ENCODE measurements around the gene IGSF3. TPM values are rescaled to one million over a fixed set of nuclear protein-coding genes. Genes with fewer than 3 reads are reported as not detected.
A peak's percentile ranks its signal among the peaks of the same experiment; 100 is the strongest.

IGSF3 gene
- total RNA-seq, 2 experiments from 2014 or later = 0.11 to 0.16 TPM

GRCh38 chr1:116573431-116574095 lies 94.0 kb downstream of the IGSF3 start:
- ChIA-PET POLR2A (interaction anchor here (1.2 kb wide), 1 partner anchor 487 kb away, joined by 5 read pairs; the partner anchor contains the start of gene TTF2), CTCF (interaction anchor here (0.9 to 3.8 kb wide), 29 partner anchors 10 to 555 kb away, joined by 3 to 56 read pairs (median 4); partner anchors contain the start of gene TTF2)
- H3K4me3 Mint-ChIP-seq = no peak overlapping the region
- DNase-seq (no peak), ATAC-seq (no peak)
- H3K4me1 Mint-ChIP-seq (ENCODE audit: low read depth) = peaks cover 42% of the 10 kb centered on the region
- H3K27ac Mint-ChIP-seq = no peak overlapping the region
- H3K9me3 Mint-ChIP-seq (ENCODE audit: insufficient read depth) = no peaks in the 10 kb centered on the region
- H3K36me3 Mint-ChIP-seq (ENCODE audit: low read depth) = peaks cover 14% of the 10 kb centered on the region
- H3K27me3 Mint-ChIP-seq (ENCODE audit: low read depth) = peaks cover 3% of the 10 kb centered on the region

DNA sequence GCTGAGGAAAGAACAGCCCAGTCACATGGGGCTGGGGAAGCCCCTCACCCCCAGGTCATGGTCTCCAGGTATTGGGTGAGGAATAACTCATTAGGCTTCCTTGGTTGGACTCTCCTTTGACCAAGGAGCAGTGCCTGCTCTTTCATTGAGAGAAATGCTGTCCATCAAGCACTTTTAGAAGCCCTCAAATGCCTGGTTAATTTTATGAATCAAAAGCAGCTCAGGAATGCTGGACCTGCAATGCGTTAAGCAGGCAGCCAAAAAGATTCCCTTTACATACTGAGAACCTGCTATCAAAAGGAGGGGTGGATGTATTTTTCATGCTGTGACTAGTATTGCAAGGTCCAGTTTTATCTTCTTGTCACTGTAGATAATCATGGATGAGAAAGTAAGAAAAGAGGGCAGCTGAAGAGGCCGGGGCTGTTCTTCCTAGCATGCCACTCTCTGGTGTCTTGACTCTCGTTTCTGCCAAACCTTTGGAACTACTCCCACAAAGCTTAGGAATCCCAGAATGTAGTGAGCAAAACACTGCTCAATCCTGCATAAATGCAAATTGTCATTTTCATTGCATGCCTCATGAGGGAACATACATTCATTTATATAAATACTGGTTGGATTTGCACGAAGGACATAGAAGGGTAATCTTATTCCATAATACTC lies 94.6 kb downstream of the IGSF3 start:
- no peak for DNase-seq
- Mint-ChIP-seq H3K27ac (no peak overlapping the region), H3K4me1 (ENCODE audit: low read depth) (peaks cover 49% of the 10 kb centered on the region), H3K27me3 (ENCODE audit: low read depth) (peaks cover 3% of the 10 kb centered on the region), H3K9me3 (ENCODE audit: insufficient read depth) (no peaks in the 10 kb centered on the region), H3K36me3 (ENCODE audit: low read depth) (peaks cover 19% of the 10 kb centered on the region), H3K4me3 (no peak overlapping the region)
- ChIA-PET CTCF (interaction anchor here (0.6 to 3.8 kb wide), 18 partner anchors 10 to 556 kb away, joined by 3 to 56 read pairs (median 4); partner anchors contain the start of gene TTF2), POLR2A (interaction anchor here (0.7 to 1.2 kb wide), 4 partner anchors 69 to 487 kb away, joined by 3 to 5 read pairs (median 4); partner anchors contain the start of gene TTF2)
- no peak for ATAC-seq

- ATAC-seq (no peak), DNase-seq (peak; percentile 31)
- ChIA-PET CTCF (interaction anchor here (0.6 to 3.8 kb wide), 19 partner anchors 12 to 557 kb away, joined by 3 to 56 read pairs (median 3); partner anchors contain the start of gene TTF2), POLR2A (interaction anchor here (0.7 to 1.2 kb wide), 4 partner anchors 68 to 488 kb away, joined by 3 to 5 read pairs (median 4); partner anchors contain the start of gene TTF2)
- Mint-ChIP-seq H3K4me1 (ENCODE audit: low read depth) (peaks cover 53% of the 10 kb centered on the region), H3K9me3 (ENCODE audit: insufficient read depth) (no peaks in the 10 kb centered on the region), H3K4me3 (peak overlapping the region; percentile 89), H3K36me3 (ENCODE audit: low read depth) (peaks cover 23% of the 10 kb centered on the region), H3K27ac (peak overlapping the region; percentile 87), H3K27me3 (ENCODE audit: low read depth) (peaks cover 3% of the 10 kb centered on the region)
Measured at GRCh38 chr1:116572099-116572498, 95.4 kb downstream of the IGSF3 start.

GRCh38 chr1:116571215-116571919 lies 96.2 kb downstream of the IGSF3 start:
- no peak for ATAC-seq
- ChIA-PET POLR2A (interaction anchor here (1.3 kb wide), 1 partner anchor 67 kb away, joined by 4 read pairs; no protein-coding TSS in a partner anchor), CTCF (interaction anchor here (0.6 to 3.8 kb wide), 14 partner anchors 11 to 557 kb away, joined by 3 to 56 read pairs (median 3); partner anchors contain the start of gene TTF2)
- H3K27ac Mint-ChIP-seq = peak overlapping the region; percentile 87
- H3K4me3 Mint-ChIP-seq = peak overlapping the region; percentile 89
- peaks cover 27% of the 10 kb centered on the region for H3K36me3 Mint-ChIP-seq (ENCODE audit: low read depth)
- H3K4me1 Mint-ChIP-seq (ENCODE audit: low read depth) = peaks cover 57% of the 10 kb centered on the region
- H3K27me3 Mint-ChIP-seq (ENCODE audit: low read depth) = peaks cover 3% of the 10 kb centered on the region
- no peaks in the 10 kb centered on the region for H3K9me3 Mint-ChIP-seq (ENCODE audit: insufficient read depth)
- no peak for DNase-seq

DNA sequence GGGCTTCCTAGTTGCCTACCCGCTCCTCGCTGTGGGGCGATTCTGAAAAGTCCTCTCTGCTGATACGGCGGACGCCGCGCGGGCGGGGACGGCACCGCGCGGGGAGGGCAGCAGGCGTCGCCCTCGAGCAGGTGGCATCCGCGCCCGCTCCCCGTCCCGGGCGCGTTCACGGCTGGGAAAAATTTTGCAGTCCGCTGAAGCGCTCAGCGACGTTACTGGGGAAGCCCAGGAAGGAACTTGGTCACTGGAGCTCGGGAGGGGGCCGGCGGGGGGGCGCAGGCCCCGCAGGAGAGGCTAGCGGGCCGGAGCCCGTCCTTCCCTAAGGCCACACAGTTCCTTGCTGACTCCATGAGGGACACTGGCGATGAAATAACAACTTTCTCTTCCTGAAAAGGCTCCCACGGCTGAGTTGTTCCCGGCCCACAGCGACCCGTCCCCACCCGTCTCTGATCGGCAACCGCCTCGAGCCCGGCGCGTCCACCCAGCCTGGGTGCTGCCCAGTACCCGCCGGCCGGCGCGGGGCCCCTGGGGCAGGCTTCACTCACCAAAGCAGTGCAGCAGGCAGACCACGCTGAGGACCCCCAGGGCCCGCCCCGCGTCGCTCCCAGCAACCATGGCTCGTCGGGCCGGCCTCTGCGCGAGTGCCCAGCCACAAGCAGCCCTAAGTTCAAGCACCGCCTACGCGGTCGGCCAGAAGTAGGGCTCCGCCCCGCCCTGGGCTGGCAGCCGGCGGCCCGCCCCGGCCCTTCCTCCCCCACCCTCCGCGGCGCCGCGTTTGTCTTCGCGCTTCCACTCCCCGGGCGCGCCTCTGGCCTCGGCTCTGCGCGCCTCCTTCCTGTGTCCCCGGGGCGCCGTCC lies 96.9 kb downstream of the IGSF3 start, which contains the start of gene CD58:
Gene CD58 (minus strand): TSS at position 669 of the 857 bp plus-strand sequence. CDS start 54 bp downstream, at position 615.
- DNase-seq = peak; percentile 89
- no peaks in the 10 kb centered on the region for H3K9me3 Mint-ChIP-seq (ENCODE audit: insufficient read depth)
- ChIA-PET POLR2A (interaction anchor here (1.3 kb wide), 1 partner anchor 66 kb away, joined by 4 read pairs; no protein-coding TSS in a partner anchor), CTCF (interaction anchor here (1.3 to 1.6 kb wide), 3 partner anchors 57 to 85 kb away, joined by 3 to 4 read pairs (median 3); no protein-coding TSS in a partner anchor)
- H3K27me3 Mint-ChIP-seq (ENCODE audit: low read depth) = peaks cover 3% of the 10 kb centered on the region
- H3K4me1 Mint-ChIP-seq (ENCODE audit: low read depth) = peaks cover 63% of the 10 kb centered on the region
- peak within 1 kb of the TSS; percentile 87 for H3K27ac Mint-ChIP-seq
- peaks cover 34% of the 10 kb centered on the region for H3K36me3 Mint-ChIP-seq (ENCODE audit: low read depth)
- ATAC-seq = peak; percentile 91
- peak within 1 kb of the TSS; percentile 89 for H3K4me3 Mint-ChIP-seq

GRCh38 chr1:116569776-116570357 lies 97.7 kb downstream of the IGSF3 start:
- no peaks in the 10 kb centered on the region for H3K9me3 Mint-ChIP-seq (ENCODE audit: insufficient read depth)
- peaks cover 65% of the 10 kb centered on the region for H3K4me1 Mint-ChIP-seq (ENCODE audit: low read depth)
- POLR2A ChIA-PET = interaction anchor here (0.7 to 1.3 kb wide), 3 partner anchors 13 to 66 kb away, joined by 3 to 5 read pairs (median 5); no protein-coding TSS in a partner anchor
- peak; percentile 6 for ATAC-seq
- peaks cover 40% of the 10 kb centered on the region for H3K36me3 Mint-ChIP-seq (ENCODE audit: low read depth)
- peaks cover 3% of the 10 kb centered on the region for H3K27me3 Mint-ChIP-seq (ENCODE audit: low read depth)
- H3K27ac Mint-ChIP-seq = peak overlapping the region; percentile 87
- peak; percentile 35 for DNase-seq
- H3K4me3 Mint-ChIP-seq = peak overlapping the region; percentile 89
- CTCF ChIA-PET = interaction anchor here (0.9 to 1.8 kb wide), 5 partner anchors 12 to 491 kb away, joined by 3 to 6 read pairs (median 3); partner anchors contain the start of gene TTF2

GRCh38 chr1:116569381-116569670 lies 98.2 kb downstream of the IGSF3 start:
- Mint-ChIP-seq H3K4me3 (peak overlapping the region; percentile 89), H3K36me3 (ENCODE audit: low read depth) (peaks cover 45% of the 10 kb centered on the region), H3K27me3 (ENCODE audit: low read depth) (peaks cover 3% of the 10 kb centered on the region), H3K9me3 (ENCODE audit: insufficient read depth) (no peaks in the 10 kb centered on the region), H3K4me1 (ENCODE audit: low read depth) (peaks cover 63% of the 10 kb centered on the region), H3K27ac (peak overlapping the region; percentile 31)
- DNase-seq = no peak
- no peak for ATAC-seq
- POLR2A ChIA-PET = interaction anchor here (0.6 to 1.3 kb wide), 4 partner anchors 13 to 430 kb away, joined by 3 to 5 read pairs (median 4); no protein-coding TSS in a partner anchor
- CTCF ChIA-PET = interaction anchor here (0.8 to 1.8 kb wide), 11 partner anchors 12 to 524 kb away, joined by 3 to 6 read pairs (median 3); partner anchors contain the start of gene TTF2

DNA sequence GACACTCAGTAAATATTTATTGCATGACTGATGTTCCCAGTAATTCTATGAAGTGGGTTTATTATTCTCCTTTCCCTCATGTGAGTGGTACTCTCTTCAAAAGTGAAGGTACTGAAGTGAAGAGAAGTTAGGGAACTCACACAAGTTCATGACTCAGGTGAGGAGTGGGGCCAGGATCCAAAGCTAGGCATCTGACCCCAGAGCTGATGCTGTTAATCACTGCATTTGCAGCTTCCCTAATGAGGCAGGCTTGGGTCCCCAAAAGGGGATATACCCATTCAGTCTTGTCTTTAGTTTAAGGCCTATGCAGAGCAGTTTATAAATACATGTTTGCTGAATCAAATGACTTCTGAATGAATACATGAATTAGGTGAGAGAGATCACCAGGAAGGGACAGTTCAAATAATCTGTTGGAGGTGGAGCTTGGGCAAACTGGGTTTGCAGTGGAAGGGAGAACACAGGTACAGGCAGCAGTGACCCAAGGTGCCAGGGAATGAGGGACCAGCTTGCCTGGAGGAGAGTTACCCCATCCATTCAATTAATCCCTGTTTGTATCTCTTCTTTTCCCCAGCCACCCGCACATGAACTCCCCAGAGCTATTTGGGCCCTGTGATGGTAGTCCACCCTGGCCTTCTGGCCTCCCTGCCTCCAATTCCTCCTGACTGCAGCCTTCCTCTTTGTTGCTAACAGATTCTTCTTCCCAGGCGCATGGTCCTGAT lies 98.7 kb downstream of the IGSF3 start:
- DNase-seq = no peak
- H3K9me3 Mint-ChIP-seq (ENCODE audit: insufficient read depth) = no peaks in the 10 kb centered on the region
- peak overlapping the region; percentile 31 for H3K27ac Mint-ChIP-seq
- CTCF ChIA-PET = interaction anchor here (0.8 to 1.8 kb wide), 11 partner anchors 11 to 524 kb away, joined by 3 to 6 read pairs (median 3); partner anchors contain the start of gene TTF2
- H3K27me3 Mint-ChIP-seq (ENCODE audit: low read depth) = no peaks in the 10 kb centered on the region
- peaks cover 60% of the 10 kb centered on the region for H3K4me1 Mint-ChIP-seq (ENCODE audit: low read depth)
- peaks cover 50% of the 10 kb centered on the region for H3K36me3 Mint-ChIP-seq (ENCODE audit: low read depth)
- H3K4me3 Mint-ChIP-seq = peak overlapping the region; percentile 89
- POLR2A ChIA-PET = interaction anchor here (0.6 to 1.3 kb wide), 5 partner anchors 12 to 491 kb away, joined by 3 to 5 read pairs (median 3); partner anchors contain the start of gene TTF2
- no peak for ATAC-seq

DNA sequence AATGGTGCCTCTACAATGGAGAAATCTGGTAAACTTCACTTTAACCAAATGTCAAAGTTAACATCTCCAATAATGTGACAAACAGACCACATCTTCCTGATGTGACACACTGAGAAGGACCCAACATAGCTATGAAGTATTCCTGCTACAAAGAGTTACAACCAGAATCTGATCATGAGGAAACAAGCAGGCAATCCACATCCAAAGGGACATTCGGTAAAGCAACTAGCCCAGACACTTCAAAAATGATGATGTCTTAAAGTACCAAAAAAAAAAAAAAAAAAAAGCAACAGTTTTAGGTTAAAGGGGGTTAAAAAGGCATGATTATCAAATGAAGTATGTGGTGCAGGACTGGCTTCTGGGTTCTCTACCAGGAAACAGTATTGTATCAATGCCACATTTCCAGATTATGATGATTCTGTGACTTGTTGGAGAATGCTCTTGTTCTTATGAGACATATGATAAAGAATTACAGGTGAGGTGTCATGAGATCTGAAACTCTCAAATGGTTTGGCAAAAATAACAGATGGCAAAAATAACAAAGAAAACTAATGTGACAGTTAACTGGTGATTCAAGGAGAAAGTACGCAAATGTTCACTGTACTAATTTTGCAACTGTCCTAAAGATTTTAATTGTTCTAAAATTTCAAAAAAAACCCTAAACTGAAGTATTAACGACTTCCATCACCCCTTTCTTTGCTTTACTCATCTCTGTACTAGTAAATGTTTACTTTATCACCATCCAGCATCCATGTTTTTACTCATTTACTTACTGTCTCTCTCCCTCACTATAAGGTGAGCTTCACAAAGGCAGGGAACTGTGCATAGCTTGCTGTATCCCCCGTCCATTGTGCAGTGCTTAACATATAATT lies 99.5 kb downstream of the IGSF3 start:
- Mint-ChIP-seq H3K27me3 (ENCODE audit: low read depth) (no peaks in the 10 kb centered on the region), H3K4me3 (peak overlapping the region; percentile 89), H3K36me3 (ENCODE audit: low read depth) (peaks cover 58% of the 10 kb centered on the region), H3K27ac (no peak overlapping the region), H3K4me1 (ENCODE audit: low read depth) (peaks cover 60% of the 10 kb centered on the region), H3K9me3 (ENCODE audit: insufficient read depth) (peaks cover 7% of the 10 kb centered on the region)
- DNase-seq = no peak
- ATAC-seq = no peak
- CTCF ChIA-PET = interaction anchor here (1.1 to 1.8 kb wide), 5 partner anchors 9 to 105 kb away, joined by 3 to 5 read pairs (median 3); no protein-coding TSS in a partner anchor
- POLR2A ChIA-PET = interaction anchor here (0.7 to 1.3 kb wide), 2 partner anchors 11 to 492 kb away, joined by 3 to 5 read pairs; partner anchors contain the start of gene TTF2

Measured in activated CD8-positive, alpha-beta T cell treated with anti-CD3 and anti-CD28 coated beads, Interleukin-2, amount 10 ng/mL, durations not matched to agents 7 days and 5 days (primary cell).